ENCODE measurements around the gene RIMKLB.
"Not testable (repeated sequence)": the region's sequence is repeated elsewhere in the genome, so short reads cannot be mapped to it uniquely, and the experiment has no call there.

RIMKLB gene

GRCh38 chr12:8701046-8701660 is 3.4 kb downstream of the RIMKLB start:
- no peak for DNase-seq (ENCODE audit: extremely low read depth, low read depth)

GRCh38 chr12:8702159-8702558 is 4.4 kb downstream of the RIMKLB start:
- DNase-seq (ENCODE audit: extremely low read depth, low read depth) = no peak
- no peak for TF ChIP-seq CTCF (IDR thresholded peaks at IDR 0.05; ENCODE audit: low read depth, low read length)

More at GRCh38 chr12:8701046-8701660, 3.4 kb downstream of the RIMKLB start:
- TF ChIP-seq CTCF (IDR thresholded peaks at IDR 0.05; ENCODE audit: low read depth, low read length) = no peak

- DNase-seq (ENCODE audit: extremely low read depth, low read depth) = no peak
- TF ChIP-seq CTCF (IDR thresholded peaks at IDR 0.05; ENCODE audit: low read depth, low read length) = no peak
These were observed 11.5 kb downstream of the RIMKLB start for GRCh38 chr12:8709124-8709830.

- no peak for DNase-seq (ENCODE audit: extremely low read depth, low read depth)
- TF ChIP-seq CTCF (IDR thresholded peaks at IDR 0.05; ENCODE audit: low read depth, low read length) = no peak
These were observed 14.8 kb downstream of the RIMKLB start for GRCh38 chr12:8712572-8712971.

- no peak for TF ChIP-seq CTCF (IDR thresholded peaks at IDR 0.05; ENCODE audit: low read depth, low read length)
- no peak for DNase-seq (ENCODE audit: extremely low read depth, low read depth)
These were observed 24.6 kb downstream of the RIMKLB start for GRCh38 chr12:8722286-8722800.

- no peak for DNase-seq (ENCODE audit: extremely low read depth, low read depth)
- TF ChIP-seq CTCF (IDR thresholded peaks at IDR 0.05; ENCODE audit: low read depth, low read length) = no peak
These were observed 37.1 kb downstream of the RIMKLB start for GRCh38 chr12:8734873-8735381.

GRCh38 chr12:8742501-8742900 is 44.7 kb downstream of the RIMKLB start:
- TF ChIP-seq CTCF (IDR thresholded peaks at IDR 0.05; ENCODE audit: low read depth, low read length) = no peak
- peak; percentile 24 for DNase-seq (ENCODE audit: extremely low read depth, low read depth)

- DNase-seq (ENCODE audit: extremely low read depth, low read depth) = not testable (repeated sequence)
These were observed 45.3 kb downstream of the RIMKLB start for GRCh38 chr12:8743121-8743520.

GRCh38 chr12:8745631-8746030 is 47.8 kb downstream of the RIMKLB start:
- DNase-seq (ENCODE audit: extremely low read depth, low read depth) = not testable (repeated sequence)
